H9 (cell line): ENCODE measurements around the gene XAGE1A. TPM values are rescaled to one million over a fixed set of nuclear protein-coding genes. Genes with fewer than 3 reads are reported as not detected.

Experiments used
- DNase-seq: peaks from one replicate; pipeline ENCODE4 v3.0.0-alpha.2; 2017
- H2AFZ ChIP-seq: one replicate; pipeline ENCODE4 v1.6.1; 2013; ENCODE audit warnings: mild to moderate bottlenecking, low read length, control low read depth, moderate library complexity
- H2AK5ac ChIP-seq: 2 replicates; pipeline ENCODE4 v1.6.1; 2013; ENCODE audit warnings: low read length, control low read depth, mixed read lengths; ENCODE audit not compliant: insufficient read length
- H2BK120ac ChIP-seq: one replicate; pipeline ENCODE4 v1.6.1; 2013; ENCODE audit warnings: low read depth, mild to moderate bottlenecking, low read length, control low read depth, inconsistent platforms; ENCODE audit not compliant: poor library complexity, severe bottlenecking
- H2BK12ac ChIP-seq: 2 replicates; pipeline ENCODE4 v1.6.1; 2013; ENCODE audit warnings: low read length, control low read depth, mixed read lengths, low read depth; ENCODE audit not compliant: insufficient read length
- H2BK15ac ChIP-seq: 2 replicates; pipeline ENCODE4 v1.6.1; 2013; ENCODE audit warnings: low read depth, low read length, control low read depth
- H2BK20ac ChIP-seq: one replicate; pipeline ENCODE4 v1.6.1; 2013; ENCODE audit warnings: low read depth, mild to moderate bottlenecking, low read length, control low read depth, inconsistent platforms; ENCODE audit not compliant: poor library complexity, severe bottlenecking
- H2BK5ac ChIP-seq: 2 replicates; pipeline ENCODE4 v1.6.1; 2013; ENCODE audit warnings: low read length, control low read depth, mixed read lengths; ENCODE audit not compliant: insufficient read length
- H3K14ac ChIP-seq: 2 replicates; pipeline ENCODE4 v1.6.1; 2013; ENCODE audit warnings: low read length, control low read depth; ENCODE audit not compliant: insufficient read depth
- H3K18ac ChIP-seq: 2 replicates; pipeline ENCODE4 v1.6.1; 2013; ENCODE audit warnings: low read depth, mild to moderate bottlenecking, mixed read lengths, low read length, control low read depth; ENCODE audit not compliant: insufficient read length
- H3K23ac ChIP-seq: 2 replicates; pipeline ENCODE4 v1.6.1; 2013; ENCODE audit warnings: low read length, control low read depth, mixed read lengths, low read depth; ENCODE audit not compliant: insufficient read length
- H3K23me2 ChIP-seq: 2 replicates; pipeline ENCODE4 v1.6.1; 2013; ENCODE audit warnings: low read depth, mild to moderate bottlenecking, mixed read lengths, low read length, control low read depth; ENCODE audit not compliant: insufficient read length, poor library complexity, severe bottlenecking
- H3K27ac ChIP-seq: 2 replicates; pipeline ENCODE4 v1.5.1; 2013; ENCODE audit warnings: low read length, control low read depth, mixed read lengths, low read depth; ENCODE audit not compliant: insufficient read length
- H3K27me3 ChIP-seq: 2 replicates; pipeline ENCODE4 v1.6.1; 2013; ENCODE audit warnings: low read length, control low read depth, inconsistent platforms; ENCODE audit not compliant: insufficient read depth
- H3K4ac ChIP-seq: 2 replicates; pipeline ENCODE4 v1.6.1; 2013; ENCODE audit warnings: low read depth, mild to moderate bottlenecking, control low read depth, inconsistent platforms, low read length, moderate library complexity
- H3K4me1 ChIP-seq: 2 replicates; pipeline ENCODE4 v1.6.1; 2013; ENCODE audit warnings: low read length, control low read depth, inconsistent platforms; ENCODE audit not compliant: insufficient read depth
- H3K4me2 ChIP-seq: 2 replicates; pipeline ENCODE4 v1.6.1; 2013; ENCODE audit warnings: low read length, control low read depth, mixed read lengths; ENCODE audit not compliant: insufficient read length, insufficient read depth
- H3K56ac ChIP-seq: 2 replicates; pipeline ENCODE4 v1.6.1; 2013; ENCODE audit warnings: low read depth, mild to moderate bottlenecking, mixed read lengths, low read length, control low read depth; ENCODE audit not compliant: insufficient read length
- H3K79me1 ChIP-seq: 2 replicates; pipeline ENCODE4 v1.6.1; 2013; ENCODE audit warnings: low read depth, mild to moderate bottlenecking, moderate library complexity, low read length, control low read depth, inconsistent platforms; ENCODE audit not compliant: insufficient read depth, poor library complexity, severe bottlenecking
- H3K79me2 ChIP-seq: 2 replicates; pipeline ENCODE4 v1.6.1; 2013; ENCODE audit warnings: low read length, control low read depth, inconsistent platforms; ENCODE audit not compliant: insufficient read depth
- H3K9ac ChIP-seq: 2 replicates; pipeline ENCODE4 v1.6.1; 2013; ENCODE audit warnings: low read length, control low read depth, mixed read lengths; ENCODE audit not compliant: insufficient read length; ENCODE audit errors: extremely low read depth
- H3K9me3 ChIP-seq: one replicate; pipeline ENCODE4 v1.6.1; 2013; ENCODE audit warnings: low read depth, low read length, inconsistent platforms; ENCODE audit not compliant: control insufficient read depth
- H3T11ph ChIP-seq: one replicate; pipeline ENCODE4 v1.6.1; 2013; ENCODE audit warnings: mild to moderate bottlenecking, low read length, control low read depth, inconsistent platforms
- H4K20me1 ChIP-seq: one replicate; pipeline ENCODE4 v1.6.1; 2013; ENCODE audit not compliant: control insufficient read depth, insufficient read length, insufficient read depth
- H4K5ac ChIP-seq: 2 replicates; pipeline ENCODE4 v1.6.1; 2013; ENCODE audit warnings: low read depth, mild to moderate bottlenecking, mixed read lengths, low read length, control low read depth; ENCODE audit not compliant: insufficient read length
- H4K8ac ChIP-seq: replicated peaks from 2 replicates; pipeline ENCODE4 v1.6.1; 2013; ENCODE audit warnings: low read length, control low read depth, mixed read lengths, low read depth; ENCODE audit not compliant: insufficient read length
- H4K91ac ChIP-seq: 2 replicates; pipeline ENCODE4 v1.6.1; 2013; ENCODE audit warnings: low read depth, mild to moderate bottlenecking, moderate library complexity, mixed read lengths, low read length, control low read depth; ENCODE audit not compliant: insufficient read length
- H3K27ac Mint-ChIP-seq, 3 experiments: 2 replicates in 2 of 3; 3 replicates in 1 of 3; pipeline ENCODE4 v1.8.0; 2020 to 2021; ENCODE audit warnings: mixed read lengths in 3 of 3, mild to moderate bottlenecking in 1 of 3, moderate library complexity in 1 of 3
- H3K27me3 Mint-ChIP-seq: 2 replicates; pipeline ENCODE4 v1.8.0; 2021; ENCODE audit warnings: low read depth, mild to moderate bottlenecking, moderate library complexity, mixed read lengths
- H3K36me3 Mint-ChIP-seq, 3 experiments: 2 replicates in 2 of 3; 3 replicates in 1 of 3; pipeline ENCODE4 v1.8.0; 2020 to 2021; ENCODE audit warnings: low read depth in 3 of 3, mixed read lengths in 3 of 3; ENCODE audit not compliant: insufficient read depth in 1 of 3
- H3K4me1 Mint-ChIP-seq, 2 experiments: 2 replicates each; pipeline ENCODE4 v1.8.0; 2020; ENCODE audit warnings: mixed read lengths in 2 of 2
- H3K4me3 Mint-ChIP-seq, 2 experiments: 2 replicates in 1 of 2; 3 replicates in 1 of 2; pipeline ENCODE4 v1.8.0; 2020 to 2021; ENCODE audit warnings: mild to moderate bottlenecking in 2 of 2, mixed read lengths in 2 of 2, moderate library complexity in 1 of 2
- H3K9me3 Mint-ChIP-seq, 2 experiments: 2 replicates in 1 of 2; 3 replicates in 1 of 2; pipeline ENCODE4 v1.8.0; 2020; ENCODE audit warnings: mild to moderate bottlenecking in 2 of 2, mixed read lengths in 2 of 2, moderate library complexity in 1 of 2
- WGBS: extraction: QIAGEN DNeasy Blood & Tissue Kit; methylation state at CpG from one replicate; pipeline ENCODE4 v1.1.7; 2013; ENCODE audit warnings: missing lambda C conversion rate, low lambda C conversion rate, mixed read lengths; ENCODE audit not compliant: insufficient read length; ENCODE audit errors: extremely low coverage; 5-methylcytosine and 5-hydroxymethylcytosine counted together
- total RNA-seq: library from RNA; stranded (reverse); gene quantifications from 2 replicates; pipeline ENCODE4 v1.2.1, GENCODE V29; 2021
- TF ChIP-seq, protein P1 (sequence below): fragments of 200-600 bp; sonication (generic); conservative IDR thresholded peaks from 3 replicates; pipeline ENCODE4 v1.8.0; 2021; ENCODE audit warnings: antibody characterized with exemption, mild to moderate bottlenecking

Gene XAGE1A
- total RNA-seq, 1 experiment from 2014 or later = not detected

DNA sequence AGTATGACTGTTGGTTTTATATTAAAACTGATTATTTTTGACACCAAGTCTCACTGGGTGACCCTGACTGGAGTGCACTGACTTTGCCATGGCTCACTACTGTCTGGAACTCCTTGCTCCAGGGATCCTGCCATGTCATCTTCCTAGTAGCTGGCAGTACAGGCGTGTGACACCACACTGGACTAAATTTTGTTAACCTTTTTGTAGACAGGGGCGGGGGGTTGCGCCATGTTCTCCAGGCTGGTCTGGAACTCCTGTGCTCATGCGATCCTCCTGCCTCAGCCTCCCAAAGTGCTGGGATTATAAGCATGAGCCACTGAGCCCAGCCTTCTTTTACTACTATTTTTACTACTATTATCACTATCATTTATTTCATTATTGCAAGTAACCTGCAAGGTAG lies 8.9 kb downstream of the XAGE1A start:
- no peak overlapping the region for H2BK20ac ChIP-seq
- H3K79me2 ChIP-seq = no peaks in the 10 kb centered on the region
- H3K27ac ChIP-seq = no peak overlapping the region
- H2AFZ ChIP-seq = no peak overlapping the region
- no peak overlapping the region for H3K4ac ChIP-seq
- peaks cover 62% of the 10 kb centered on the region for H3K9me3 ChIP-seq
- no peaks in the 10 kb centered on the region for H3K79me1 ChIP-seq
- TF ChIP-seq, protein P1, sequence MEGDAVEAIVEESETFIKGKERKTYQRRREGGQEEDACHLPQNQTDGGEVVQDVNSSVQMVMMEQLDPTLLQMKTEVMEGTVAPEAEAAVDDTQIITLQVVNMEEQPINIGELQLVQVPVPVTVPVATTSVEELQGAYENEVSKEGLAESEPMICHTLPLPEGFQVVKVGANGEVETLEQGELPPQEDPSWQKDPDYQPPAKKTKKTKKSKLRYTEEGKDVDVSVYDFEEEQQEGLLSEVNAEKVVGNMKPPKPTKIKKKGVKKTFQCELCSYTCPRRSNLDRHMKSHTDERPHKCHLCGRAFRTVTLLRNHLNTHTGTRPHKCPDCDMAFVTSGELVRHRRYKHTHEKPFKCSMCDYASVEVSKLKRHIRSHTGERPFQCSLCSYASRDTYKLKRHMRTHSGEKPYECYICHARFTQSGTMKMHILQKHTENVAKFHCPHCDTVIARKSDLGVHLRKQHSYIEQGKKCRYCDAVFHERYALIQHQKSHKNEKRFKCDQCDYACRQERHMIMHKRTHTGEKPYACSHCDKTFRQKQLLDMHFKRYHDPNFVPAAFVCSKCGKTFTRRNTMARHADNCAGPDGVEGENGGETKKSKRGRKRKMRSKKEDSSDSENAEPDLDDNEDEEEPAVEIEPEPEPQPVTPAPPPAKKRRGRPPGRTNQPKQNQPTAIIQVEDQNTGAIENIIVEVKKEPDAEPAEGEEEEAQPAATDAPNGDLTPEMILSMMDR = no peak
- H2BK120ac ChIP-seq = no peak overlapping the region
- no peak overlapping the region for H4K91ac ChIP-seq
- Mint-ChIP-seq H3K4me3 (no peak overlapping the region), H3K36me3 (peaks cover 0 to 6% (median 0%) of the 10 kb centered on the region in 3 experiments; a peak in 2 of 7 replicates), H3K27ac (no peak overlapping the region), H3K9me3 (peaks cover 59 to 64% of the 10 kb centered on the region in 2 experiments), H3K27me3 (no peaks in the 10 kb centered on the region; the same call in 1 of the 2 replicates), H3K4me1 (no peaks in the 10 kb centered on the region)
- no peak overlapping the region for H3K56ac ChIP-seq
- H3K4me2 ChIP-seq = no peak overlapping the region
- no peaks in the 10 kb centered on the region for H3K4me1 ChIP-seq
- no peak for DNase-seq
- WGBS = no CpG with 5 or more reads among the region's 4 CpGs
- H3K18ac ChIP-seq = no peak overlapping the region
- H3K23ac ChIP-seq = no peak overlapping the region
- H3K14ac ChIP-seq = no peak overlapping the region
- no peak overlapping the region for H2BK5ac ChIP-seq
- no peak overlapping the region for H2AK5ac ChIP-seq
- H3K9ac ChIP-seq = no peak overlapping the region
- H2BK15ac ChIP-seq = no peak overlapping the region
- no peaks in the 10 kb centered on the region for H4K20me1 ChIP-seq
- no peak overlapping the region for H3T11ph ChIP-seq
- no peaks in the 10 kb centered on the region for H3K27me3 ChIP-seq
- H3K23me2 ChIP-seq = no peaks in the 10 kb centered on the region
- no peak overlapping the region for H2BK12ac ChIP-seq
- no peak overlapping the region for H4K5ac ChIP-seq
- no peak overlapping the region for H4K8ac ChIP-seq
